Measurements from ENCODE around the gene LYST. TPM values are rescaled to one million over a fixed set of nuclear protein-coding genes. Genes with fewer than 3 reads are reported as not detected.
"Not testable (repeated sequence)": the region's sequence is repeated elsewhere in the genome, so short reads cannot be mapped to it uniquely, and the experiment has no call there.

The LYST gene
- total and polyA plus RNA-seq, 7 donors = 2.4 to 8.6 (median 5.6) TPM

DNA sequence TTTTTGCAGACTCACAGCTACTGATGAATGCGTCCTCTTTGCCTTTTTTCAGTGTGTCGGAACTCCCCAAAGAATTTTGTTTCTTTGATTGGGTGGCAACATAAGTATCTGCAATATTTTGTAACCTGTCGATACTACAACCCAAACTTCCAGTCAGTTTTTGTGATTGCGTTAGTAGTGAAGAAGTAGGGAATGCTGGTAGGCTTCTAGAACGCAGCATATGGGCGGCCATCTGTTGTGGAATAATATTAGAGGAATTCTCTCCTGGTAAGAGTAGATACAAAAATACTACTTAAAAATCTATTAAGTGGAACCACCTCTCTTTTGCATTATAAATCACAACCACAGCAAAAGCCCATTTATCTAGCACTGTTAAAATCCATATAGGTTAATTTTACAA is 107.4 kb downstream of the LYST start:
- 87 to 93% (median 91%) methylated on average over 6 of the region's 6 CpGs for WGBS, 3 donors
- TF ChIP-seq, protein P1, sequence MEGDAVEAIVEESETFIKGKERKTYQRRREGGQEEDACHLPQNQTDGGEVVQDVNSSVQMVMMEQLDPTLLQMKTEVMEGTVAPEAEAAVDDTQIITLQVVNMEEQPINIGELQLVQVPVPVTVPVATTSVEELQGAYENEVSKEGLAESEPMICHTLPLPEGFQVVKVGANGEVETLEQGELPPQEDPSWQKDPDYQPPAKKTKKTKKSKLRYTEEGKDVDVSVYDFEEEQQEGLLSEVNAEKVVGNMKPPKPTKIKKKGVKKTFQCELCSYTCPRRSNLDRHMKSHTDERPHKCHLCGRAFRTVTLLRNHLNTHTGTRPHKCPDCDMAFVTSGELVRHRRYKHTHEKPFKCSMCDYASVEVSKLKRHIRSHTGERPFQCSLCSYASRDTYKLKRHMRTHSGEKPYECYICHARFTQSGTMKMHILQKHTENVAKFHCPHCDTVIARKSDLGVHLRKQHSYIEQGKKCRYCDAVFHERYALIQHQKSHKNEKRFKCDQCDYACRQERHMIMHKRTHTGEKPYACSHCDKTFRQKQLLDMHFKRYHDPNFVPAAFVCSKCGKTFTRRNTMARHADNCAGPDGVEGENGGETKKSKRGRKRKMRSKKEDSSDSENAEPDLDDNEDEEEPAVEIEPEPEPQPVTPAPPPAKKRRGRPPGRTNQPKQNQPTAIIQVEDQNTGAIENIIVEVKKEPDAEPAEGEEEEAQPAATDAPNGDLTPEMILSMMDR (IDR thresholded peaks at IDR 0.05) = no peak
- intact Hi-C loops (cut with DNase I) = no loop called here
- Histone ChIP-seq H3K36me3 (ENCODE audit: insufficient read depth in 1 of 2, low read depth in 1 of 2) (peaks cover 0 to 92% of the 10 kb centered on the region in 2 donors), H3K9me3 (no peaks in the 10 kb centered on the region), H3K27me3 (ENCODE audit: insufficient read depth in 3 of 3, low read length in 2 of 3) (no peaks in the 10 kb centered on the region), H3K4me3 (no peak overlapping the region), H3K4me1 (no peaks in the 10 kb centered on the region), H3K27ac (no peak overlapping the region)
- ATAC-seq (no peak), DNase-seq (no peak)

DNA sequence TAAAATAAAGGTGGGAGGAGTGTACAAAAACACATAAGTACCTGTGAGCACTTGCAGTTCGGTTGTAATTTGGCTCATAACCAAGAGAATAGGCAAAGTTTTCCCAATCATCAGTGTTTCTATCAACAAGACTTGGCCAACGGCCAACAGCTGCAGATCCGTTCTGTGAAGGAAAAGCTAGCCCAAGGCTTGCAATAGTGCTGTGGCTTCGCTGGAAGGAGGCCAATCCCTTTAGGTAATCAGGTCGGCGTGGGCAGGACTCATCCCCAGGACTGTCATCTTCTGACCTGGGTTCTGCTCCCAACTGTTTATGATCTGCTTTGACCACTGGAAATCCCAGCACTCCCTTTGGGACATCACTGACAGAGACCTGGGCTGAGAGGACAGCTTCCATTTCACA is 107.8 kb downstream of the LYST start:
- Histone ChIP-seq H3K4me1 (no peaks in the 10 kb centered on the region), H3K27me3 (ENCODE audit: insufficient read depth in 3 of 3, low read length in 2 of 3) (no peaks in the 10 kb centered on the region), H3K4me3 (no peak overlapping the region), H3K27ac (no peak overlapping the region), H3K9me3 (no peaks in the 10 kb centered on the region), H3K36me3 (ENCODE audit: insufficient read depth in 1 of 2, low read depth in 1 of 2) (peaks cover 0 to 91% of the 10 kb centered on the region in 2 donors)
- DNase-seq = peak in 1 of 2 donors; percentile 12
- ATAC-seq = no peak
- TF ChIP-seq, protein P1 (IDR thresholded peaks at IDR 0.05) = no peak
- intact Hi-C loops (cut with DNase I) = no loop called here
- WGBS, 3 donors = 60 to 67% (median 63%) methylated on average over 6 of the region's 6 CpGs

DNA sequence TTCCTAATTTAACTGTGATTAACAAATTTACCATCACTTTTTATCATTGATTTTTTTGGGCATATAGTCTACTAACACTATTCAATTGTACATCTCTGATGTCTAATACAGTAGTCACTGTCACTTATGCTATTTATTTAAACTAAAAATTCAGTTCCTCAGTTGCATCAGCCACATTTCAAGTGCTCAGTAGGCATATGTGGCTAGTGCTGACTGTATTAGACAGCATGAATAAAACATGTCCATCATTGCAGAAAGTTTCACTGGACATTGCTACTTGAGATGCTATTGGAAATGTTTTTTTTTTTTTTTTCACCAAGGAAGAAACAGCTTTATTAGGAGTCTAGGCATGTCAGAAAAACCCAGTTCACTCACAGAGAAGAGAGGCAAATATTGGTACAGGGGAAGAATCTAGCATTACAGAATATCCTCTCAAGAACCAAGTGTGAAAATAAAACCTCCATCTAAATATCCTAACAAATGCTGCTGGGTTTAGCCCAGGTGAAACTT is 109.1 kb downstream of the LYST start:
- peaks cover 0 to 78% of the 10 kb centered on the region in 2 donors for H3K36me3 ChIP-seq (ENCODE audit: insufficient read depth in 1 of 2, low read depth in 1 of 2)
- no peaks in the 10 kb centered on the region for H3K27me3 ChIP-seq (ENCODE audit: insufficient read depth in 3 of 3, low read length in 2 of 3)
- intact Hi-C loops (cut with DNase I) = no loop called here
- no peaks in the 10 kb centered on the region for H3K9me3 ChIP-seq
- no peak overlapping the region for H3K4me3 ChIP-seq
- no peak for ATAC-seq
- DNase-seq = no peak
- H3K4me1 ChIP-seq = no peaks in the 10 kb centered on the region
- TF ChIP-seq, protein P1 (IDR thresholded peaks at IDR 0.05) = no peak
- no peak overlapping the region for H3K27ac ChIP-seq

DNA sequence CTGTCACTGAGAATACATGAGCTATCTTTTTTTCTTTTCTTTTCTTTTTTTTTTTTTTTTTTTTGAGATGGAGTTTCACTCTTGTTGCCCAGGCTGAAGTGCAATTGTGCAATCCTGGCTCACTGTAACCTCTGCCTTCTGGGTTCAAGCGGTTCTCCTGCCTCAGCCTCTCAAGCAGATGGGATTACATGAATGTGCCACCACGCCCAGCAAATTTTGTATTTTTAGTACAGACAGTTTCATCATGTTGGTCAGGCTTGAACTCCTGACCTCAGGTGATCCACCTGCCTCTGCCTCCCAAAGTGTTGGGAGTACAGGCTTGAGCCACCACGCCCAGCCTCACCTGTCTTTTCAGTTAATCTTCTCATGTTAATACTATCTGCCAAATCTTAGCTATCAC is 112.5 kb downstream of the LYST start:
- H3K4me3 ChIP-seq; H3K9me3 ChIP-seq; H3K4me1 ChIP-seq; DNase-seq; intact Hi-C loops (cut with DNase I); H3K27ac ChIP-seq; ATAC-seq; H3K27me3 ChIP-seq (ENCODE audit: insufficient read depth in 3 of 3, low read length in 2 of 3): not testable (repeated sequence)
- WGBS, 3 donors = 59 to 86% (median 72%) methylated on average over 3 of the region's 3 CpGs
- H3K36me3 ChIP-seq (ENCODE audit: insufficient read depth in 1 of 2, low read depth in 1 of 2) = peaks cover 0 to 73% of the 10 kb centered on the region in 2 donors

DNA sequence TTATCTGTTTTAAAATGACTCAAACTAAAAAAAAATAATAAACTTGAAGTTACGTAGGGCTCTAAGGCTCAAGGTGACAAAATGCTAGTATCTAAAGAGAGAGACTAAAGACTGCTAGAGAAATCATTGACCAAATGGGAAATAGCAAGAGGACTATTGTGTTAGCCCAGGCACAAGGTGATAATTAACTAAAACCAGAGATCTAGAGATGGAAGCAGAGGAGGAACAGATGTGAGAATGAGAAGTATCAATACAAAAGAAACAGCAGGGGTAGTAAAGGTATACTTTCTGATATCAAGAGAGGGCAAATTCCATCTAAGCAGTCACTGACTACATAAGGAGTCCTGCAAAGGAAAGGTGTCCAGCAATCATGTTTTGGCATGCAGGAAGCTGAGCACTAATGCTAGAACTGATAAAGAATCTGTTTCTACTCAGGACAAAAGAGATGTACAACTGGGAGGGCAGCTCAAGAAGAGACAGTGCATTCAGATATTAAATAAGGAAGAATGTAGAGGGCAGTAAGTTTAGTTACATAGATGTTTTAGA is 116.9 kb downstream of the LYST start:
- Histone ChIP-seq H3K27me3 (ENCODE audit: insufficient read depth in 3 of 3, low read length in 2 of 3) (no peaks in the 10 kb centered on the region), H3K27ac (no peak overlapping the region), H3K4me1 (no peaks in the 10 kb centered on the region), H3K9me3 (no peaks in the 10 kb centered on the region), H3K4me3 (no peak overlapping the region), H3K36me3 (ENCODE audit: insufficient read depth in 1 of 2, low read depth in 1 of 2) (peaks cover 2 to 77% of the 10 kb centered on the region in 2 donors)
- no peak for ATAC-seq
- WGBS, 3 donors = 91 to 99% (median 94%) methylated on average over 1 of the region's 1 CpG
- intact Hi-C loops (cut with DNase I) = no loop called here
- no peak for DNase-seq
- TF ChIP-seq, protein P1 (IDR thresholded peaks at IDR 0.05) = no peak
